Motor neuron (in vitro differentiated cells): ENCODE data around the gene CAB39L. TPM values are rescaled to one million over a fixed set of nuclear protein-coding genes. Genes with fewer than 3 reads are reported as not detected.

Experiments
- ATAC-seq, 8 experiments: fragments of 200-7000 bp; cut with Tn5 transposase; replicated peaks in 6 of 8; 2 replicates each; pipeline ENCODE4 v1.8.0; 2021; ENCODE audit warnings: mild to moderate bottlenecking in 8 of 8, moderate library complexity in 8 of 8
- H3K27ac ChIP-seq, 2 donors: fragments of 250-450 bp; sonication (Bioruptor Pico); 2 replicates each; pipeline ENCODE4 v1.9.0; 2021; ENCODE audit warnings: antibody characterized with exemption in 2 of 2, mild to moderate bottlenecking in 2 of 2, moderate library complexity in 1 of 2
- H3K4me1 ChIP-seq, 2 donors: fragments of 250-450 bp; sonication (Bioruptor Pico); replicated peaks in 1 of 2; 2 replicates each; pipeline ENCODE4 v1.6.1; 2021; ENCODE audit warnings: antibody characterized with exemption in 2 of 2, mild to moderate bottlenecking in 2 of 2, moderate library complexity in 1 of 2
- H3K4me3 ChIP-seq, 5 donors: fragments of 250-450 bp; sonication (Bioruptor Pico); 2 replicates each; pipeline ENCODE4 v1.9.0; 2021; ENCODE audit warnings: antibody characterized with exemption in 5 of 5, mild to moderate bottlenecking in 5 of 5, moderate library complexity in 4 of 5
- WGBS, 10 experiments: fragments of 450-650 bp; shearing (Covaris generic); methylation state at CpG; one replicate each; pipeline ENCODE4 v1.0.0; 2022; 5-methylcytosine and 5-hydroxymethylcytosine counted together
- in situ Hi-C, 9 experiments: fragments of 400-800 bp; cut with MboI; loops; one replicate each; pipeline ENCODE4 v1.15.0; 2021; ENCODE audit warnings: low sequenced_read_pairs in 9 of 9, low pct_unique_long_range_greater_than_20kb in 2 of 9; ENCODE audit not compliant: unreplicated experiment in 9 of 9
- total RNA-seq, 8 experiments: library from RNA; unstranded; fragments of 300-600 nt; gene quantifications; 2 replicates each; pipeline versions ENCODE4 v1.2.3 to v1.2.4, GENCODE V29; 2022

The CAB39L gene
- 10 to 100 TPM in 5 of 8 experiments, 1 to 10 TPM in 3; 5.1 to 21.3 (median 10.3) TPM for total RNA-seq

DNA sequence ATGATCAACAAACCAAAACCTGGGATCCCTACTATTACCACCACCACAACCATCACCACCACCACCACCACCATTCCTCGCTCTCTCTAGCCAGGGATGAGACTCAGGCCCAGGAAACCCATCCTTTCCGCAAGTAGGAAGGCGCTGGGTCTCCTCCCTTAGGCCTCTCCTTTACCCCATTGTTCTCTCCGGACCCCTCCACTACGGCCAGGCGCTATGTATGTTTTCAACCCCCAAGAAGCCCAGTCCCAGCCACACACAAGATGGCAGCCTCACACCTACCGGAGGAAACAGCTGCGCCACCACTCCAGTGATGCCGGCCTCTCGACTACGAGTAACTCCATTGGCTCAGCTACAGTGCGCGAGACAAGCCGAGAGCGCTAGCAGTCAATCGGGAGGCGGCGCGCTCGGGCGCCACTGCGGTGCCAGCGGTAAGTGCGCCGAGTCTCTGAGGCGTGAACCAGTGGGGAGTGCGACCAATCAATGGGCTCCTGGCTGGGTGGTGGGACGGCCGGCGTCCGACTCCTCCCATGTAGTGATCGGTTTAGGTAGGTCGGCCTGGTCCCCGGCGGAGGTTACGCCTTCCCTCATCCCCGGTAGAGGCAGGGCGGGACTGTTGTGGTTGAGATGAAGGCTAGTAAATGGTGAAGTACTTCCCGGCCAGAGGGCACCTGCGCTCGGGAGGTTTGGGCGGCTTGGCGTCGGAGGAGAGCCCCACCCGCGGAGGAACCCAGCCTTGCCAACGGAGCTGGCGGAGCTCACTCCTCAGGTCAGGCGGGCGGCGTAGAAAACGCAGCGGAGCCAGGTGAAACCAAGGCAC is at the start of gene CAB39L, which contains the start of gene SETDB2:
Gene CAB39L (minus strand): TSS at position 361 of the 820 bp plus-strand sequence. CDS start 61,154 bp downstream, outside the sequence.
Gene SETDB2 (plus strand): TSS at position 571 of the 820 bp plus-strand sequence. CDS start 7,620 bp downstream, outside the sequence.
- H3K4me3 ChIP-seq: peak within 1 kb of the TSS; percentile 55 to 80 (median 69)
- ATAC-seq: peak; percentile 89 to 97 (median 94)
- H3K4me1 ChIP-seq: peaks cover 3 to 6% of the 10 kb centered on the region in 2 donors
- H3K27ac ChIP-seq: peak within 1 kb of the TSS; percentile 90 to 95
- 0 to 4% (median 0%) methylated on average over 2 to 9 of the region's 53 CpGs; no CpG with 5 or more reads in 4 of the 10 experiments for WGBS, 10 experiments
- in situ Hi-C loops: loop anchor here in 1 of 9 experiments (25.0 kb wide), 1 partner anchor 132 kb away; no protein-coding TSS in a partner anchor

DNA sequence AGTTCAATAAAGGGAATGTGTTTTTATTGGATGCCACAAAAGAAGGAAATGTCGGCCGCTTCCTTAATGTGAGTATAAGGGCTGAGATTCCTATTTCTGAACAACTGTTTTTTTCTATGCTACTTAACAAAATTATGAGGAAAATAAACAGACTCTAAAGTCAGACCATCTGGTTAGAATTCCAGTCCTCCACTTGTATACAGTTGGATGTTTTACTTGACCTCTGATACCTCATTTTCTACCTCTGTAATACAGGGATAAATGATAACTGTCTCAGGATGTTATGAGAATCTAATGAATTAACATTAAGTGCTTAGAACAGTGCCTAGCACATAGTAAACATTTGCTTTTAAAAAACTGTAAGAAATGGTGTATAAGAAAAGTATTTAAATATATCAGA is 44.7 kb upstream of the CAB39L start:
- H3K4me3 ChIP-seq: no peak overlapping the region
- in situ Hi-C loops: no loop called here
- WGBS, 10 experiments: 100% methylated on average over 2 of the region's 2 CpGs; no CpG with 5 or more reads in 4 of the 10 experiments
- no peak overlapping the region for H3K27ac ChIP-seq
- ATAC-seq: no peak
- H3K4me1 ChIP-seq: no peaks in the 10 kb centered on the region

DNA sequence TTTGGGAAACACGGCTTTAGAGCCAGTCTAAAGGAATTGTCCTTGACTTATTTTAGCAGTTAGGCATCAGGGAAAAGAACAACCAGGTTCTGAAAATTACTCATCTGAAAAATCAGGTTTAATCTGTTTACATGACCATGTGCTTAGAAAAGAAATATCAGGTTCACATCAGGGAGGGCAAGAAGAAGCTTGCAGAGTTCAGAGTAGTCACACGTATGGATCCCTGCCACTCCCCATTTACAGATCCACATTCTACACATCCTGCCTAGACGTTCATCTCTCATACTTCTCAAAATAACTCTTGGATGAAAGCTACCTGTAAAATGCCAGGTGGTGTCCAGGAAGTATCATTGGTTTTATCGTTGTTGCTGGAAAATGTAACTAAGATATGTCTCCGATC is 37.9 kb upstream of the CAB39L start:
- Histone ChIP-seq H3K27ac (no peak overlapping the region), H3K4me3 (no peak overlapping the region), H3K4me1 (no peaks in the 10 kb centered on the region)
- ATAC-seq: no peak
- in situ Hi-C loops: no loop called here
- WGBS, 10 experiments: 26 to 100% (median 100%) methylated on average over 1 to 5 of the region's 5 CpGs; no CpG with 5 or more reads in 1 of the 10 experiments

DNA sequence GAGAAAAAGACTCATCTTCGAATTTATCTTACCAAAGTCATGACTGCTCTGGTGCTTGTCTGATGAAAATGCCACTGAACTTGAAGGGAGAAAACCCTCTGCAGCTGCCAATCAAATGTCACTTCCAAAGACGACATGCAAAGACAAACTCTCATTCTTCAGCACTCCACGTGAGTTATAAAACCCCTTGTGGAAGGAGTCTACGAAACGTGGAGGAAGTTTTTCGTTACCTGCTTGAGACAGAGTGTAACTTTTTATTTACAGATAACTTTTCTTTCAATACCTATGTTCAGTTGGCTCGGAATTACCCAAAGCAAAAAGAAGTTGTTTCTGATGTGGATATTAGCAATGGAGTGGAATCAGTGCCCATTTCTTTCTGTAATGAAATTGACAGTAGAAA is 32.7 kb upstream of the CAB39L start:
- H3K4me3 ChIP-seq: no peak overlapping the region
- no peak for ATAC-seq
- in situ Hi-C loops: no loop called here
- WGBS, 10 experiments: 60 to 100% (median 89%) methylated on average over 1 to 7 of the region's 7 CpGs
- no peak overlapping the region for H3K27ac ChIP-seq
- H3K4me1 ChIP-seq: no peaks in the 10 kb centered on the region

DNA sequence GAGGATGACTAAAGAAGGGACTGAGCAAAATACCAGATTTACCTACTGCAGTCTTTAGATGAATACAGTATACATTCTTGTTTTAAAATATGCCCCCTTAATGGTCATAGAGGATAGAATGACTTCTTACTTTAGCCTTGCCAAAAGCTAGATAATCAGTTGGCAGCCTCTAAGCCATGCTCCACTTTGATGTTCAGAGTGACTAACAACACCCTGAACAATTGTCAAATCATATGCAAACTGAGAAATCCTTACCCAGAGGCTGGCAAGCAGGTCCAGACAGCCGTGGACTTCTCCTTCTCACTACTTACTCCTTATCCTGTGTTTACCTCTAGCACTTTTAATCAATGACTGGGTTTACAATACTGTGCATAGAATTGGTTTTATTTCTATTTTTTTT is 28.3 kb upstream of the CAB39L start:
- peak in 1 of 8 experiments; percentile 49 for ATAC-seq
- no peaks in the 10 kb centered on the region for H3K4me1 ChIP-seq
- in situ Hi-C loops: no loop called here
- 0 to 80% (median 31%) methylated on average over 1 of the region's 1 CpG; no CpG with 5 or more reads in 2 of the 10 experiments for WGBS, 10 experiments
- H3K4me3 ChIP-seq: no peak overlapping the region
- H3K27ac ChIP-seq: no peak overlapping the region

DNA sequence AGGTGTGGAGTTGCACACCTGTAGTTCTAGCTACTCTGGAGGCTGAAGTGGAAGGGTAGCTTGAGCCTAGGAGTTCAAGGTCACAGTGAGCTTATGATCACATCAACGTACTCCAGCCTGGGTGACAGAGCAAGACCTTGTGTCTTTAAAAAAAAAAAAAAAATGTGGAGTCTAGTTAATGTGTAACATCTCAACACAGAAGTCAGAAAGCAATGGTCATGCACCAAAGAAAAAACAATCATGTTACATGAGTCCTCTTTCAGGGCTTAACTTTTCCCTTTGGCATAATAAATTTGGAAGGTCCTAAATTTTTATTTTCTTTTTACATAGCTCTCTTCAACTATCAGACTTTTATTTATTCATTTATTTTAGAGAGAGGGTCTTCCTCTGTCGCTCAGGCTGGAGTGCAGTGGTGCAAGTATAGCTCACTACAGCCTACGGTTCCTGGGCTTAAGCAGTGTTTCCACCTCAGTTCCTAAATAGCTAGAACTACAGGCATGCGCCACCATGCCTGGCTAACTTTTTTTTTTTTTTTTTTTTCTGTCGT is 22.5 kb upstream of the CAB39L start:
- no peak overlapping the region for H3K27ac ChIP-seq
- no peak overlapping the region for H3K4me3 ChIP-seq
- in situ Hi-C loops: no loop called here
- WGBS, 10 experiments: 33 to 100% (median 73%) methylated on average over 2 to 5 of the region's 5 CpGs
- no peak for ATAC-seq
- H3K4me1 ChIP-seq: no peaks in the 10 kb centered on the region

DNA sequence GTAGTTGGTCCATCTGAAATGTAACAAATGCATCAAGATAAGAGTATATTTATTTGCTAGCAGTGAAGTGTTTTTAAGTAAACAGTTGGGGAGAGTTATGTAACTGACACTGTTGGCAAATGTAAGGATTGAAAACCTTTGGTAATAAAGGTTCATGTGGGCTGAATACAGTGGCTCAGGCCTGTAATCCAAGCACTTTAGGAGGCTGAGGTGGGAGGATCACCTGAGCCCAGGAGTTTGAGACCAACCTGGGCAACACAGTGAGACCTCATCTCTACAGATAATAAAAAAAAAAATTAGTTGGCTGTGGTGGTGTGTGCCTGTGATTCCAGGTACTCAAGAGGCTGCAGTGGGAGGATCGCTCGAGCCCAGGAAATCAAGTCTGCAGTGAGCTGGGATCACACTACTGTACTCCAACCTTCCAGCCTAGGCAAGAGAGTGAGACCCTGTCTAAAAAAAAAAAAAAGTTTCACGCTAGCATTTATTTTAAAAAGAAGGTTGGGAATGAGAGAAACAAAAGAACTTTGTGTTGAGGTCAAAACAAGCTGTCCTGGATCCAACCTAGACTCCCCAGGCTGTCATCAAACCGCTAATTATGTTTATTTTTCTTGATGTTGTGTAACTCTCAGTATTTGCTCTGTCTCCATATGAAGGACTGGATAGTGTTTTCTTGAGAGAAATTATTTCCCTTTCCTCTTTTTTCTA is 20.9 kb upstream of the CAB39L start:
- Histone ChIP-seq H3K27ac (no peak overlapping the region), H3K4me1 (no peaks in the 10 kb centered on the region), H3K4me3 (no peak overlapping the region)
- ATAC-seq: no peak
- in situ Hi-C loops: no loop called here
- WGBS, 10 experiments: 67 to 100% (median 100%) methylated on average over 1 to 4 of the region's 4 CpGs

DNA sequence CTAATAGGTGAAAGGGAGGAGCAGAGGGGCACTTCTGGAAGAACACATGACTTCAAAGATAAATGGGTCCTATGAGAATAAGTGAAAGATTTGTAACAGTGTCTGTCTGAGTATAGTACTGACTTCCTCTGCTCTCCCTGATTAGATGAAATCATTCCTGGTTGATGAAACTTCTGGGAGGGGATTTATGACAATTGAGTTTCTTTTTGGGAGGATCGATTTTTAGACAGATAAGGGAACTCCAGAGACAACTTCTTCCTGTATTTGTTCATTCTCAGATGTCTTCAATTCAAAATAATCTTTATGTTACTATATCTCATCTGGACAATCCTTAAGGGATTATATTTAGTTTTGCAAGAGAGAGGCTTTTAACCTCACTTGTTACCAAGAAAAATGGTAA is 20.2 kb upstream of the CAB39L start:
- no peak overlapping the region for H3K27ac ChIP-seq
- H3K4me3 ChIP-seq: no peak overlapping the region
- ATAC-seq: no peak
- in situ Hi-C loops: no loop called here
- 13 to 100% (median 88%) methylated on average over 1 of the region's 1 CpG; no CpG with 5 or more reads in 4 of the 10 experiments for whole genome bisulfite sequencing, 10 experiments
- no peaks in the 10 kb centered on the region for H3K4me1 ChIP-seq

DNA sequence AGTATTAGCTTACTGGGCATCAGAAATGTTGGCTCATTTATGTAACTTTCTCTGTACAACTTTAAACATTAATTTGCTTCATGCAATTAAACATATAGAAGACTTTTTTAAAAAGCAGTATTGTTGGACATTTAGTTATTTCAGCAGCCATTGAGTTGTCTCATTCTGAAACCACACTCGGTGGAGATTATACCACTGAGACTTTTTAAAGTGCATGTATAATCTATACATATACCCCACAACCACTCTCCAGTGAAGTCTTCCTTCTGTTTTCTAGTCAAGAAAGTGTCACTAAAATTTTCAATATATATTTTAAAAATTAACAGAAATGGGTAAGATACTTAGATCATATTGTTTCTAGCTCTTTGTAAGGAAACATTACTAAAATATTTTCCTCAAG is 15.7 kb upstream of the CAB39L start:
- no peaks in the 10 kb centered on the region for H3K4me1 ChIP-seq
- no peak for ATAC-seq
- WGBS, 10 experiments: 83 to 100% (median 100%) methylated on average over 1 of the region's 1 CpG; no CpG with 5 or more reads in 3 of the 10 experiments
- H3K4me3 ChIP-seq: no peak overlapping the region
- in situ Hi-C loops: no loop called here
- no peak overlapping the region for H3K27ac ChIP-seq

DNA sequence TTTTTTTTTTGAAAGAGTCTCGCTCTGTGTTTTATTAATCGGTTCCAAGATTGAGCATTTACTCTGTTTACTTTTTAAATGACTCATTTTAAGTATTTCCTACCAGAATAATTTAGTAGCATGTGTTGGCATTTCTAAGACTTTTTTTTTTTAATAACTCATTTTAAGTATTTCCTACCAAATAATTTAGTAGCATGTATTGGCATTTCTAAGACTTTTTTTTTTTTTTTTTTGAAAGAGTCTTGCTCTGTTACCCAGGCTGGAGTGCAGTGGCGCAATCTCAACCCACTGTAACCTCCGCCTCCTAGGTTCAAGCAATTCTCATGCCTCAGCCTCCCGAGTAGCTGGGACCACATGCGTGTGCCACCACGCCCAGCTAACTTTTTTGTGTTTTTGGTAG is 13.4 kb upstream of the CAB39L start:
- in situ Hi-C loops: no loop called here
- ATAC-seq: no peak
- 47 to 100% (median 89%) methylated on average over 2 to 7 of the region's 7 CpGs for WGBS, 10 experiments
- H3K27ac ChIP-seq: no peak overlapping the region
- no peak overlapping the region for H3K4me3 ChIP-seq
- H3K4me1 ChIP-seq: no peaks in the 10 kb centered on the region

DNA sequence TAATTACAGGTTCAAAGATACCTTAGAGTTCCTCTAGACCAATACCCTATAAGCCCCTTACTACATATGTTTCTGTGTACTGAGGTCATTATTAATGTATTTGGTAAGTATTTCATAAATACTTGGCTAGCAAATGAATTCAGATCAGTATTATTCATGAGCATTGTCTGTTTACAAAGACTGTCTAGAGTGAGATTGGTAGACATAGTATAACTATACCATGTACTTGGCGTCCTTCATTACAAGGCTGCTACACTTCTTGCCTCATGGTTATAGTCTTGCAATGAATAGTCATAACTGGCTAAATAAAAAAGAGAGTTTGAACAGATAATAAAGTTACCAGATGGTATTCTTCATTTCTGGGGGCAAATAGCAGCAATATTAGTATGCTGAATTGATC is 12.3 kb upstream of the CAB39L start:
- no peak overlapping the region for H3K4me3 ChIP-seq
- no peak overlapping the region for H3K27ac ChIP-seq
- WGBS, 10 experiments: 50 to 100% (median 89%) methylated on average over 1 of the region's 1 CpG; no CpG with 5 or more reads in 5 of the 10 experiments
- in situ Hi-C loops: no loop called here
- ATAC-seq: no peak
- H3K4me1 ChIP-seq: no peaks in the 10 kb centered on the region

DNA sequence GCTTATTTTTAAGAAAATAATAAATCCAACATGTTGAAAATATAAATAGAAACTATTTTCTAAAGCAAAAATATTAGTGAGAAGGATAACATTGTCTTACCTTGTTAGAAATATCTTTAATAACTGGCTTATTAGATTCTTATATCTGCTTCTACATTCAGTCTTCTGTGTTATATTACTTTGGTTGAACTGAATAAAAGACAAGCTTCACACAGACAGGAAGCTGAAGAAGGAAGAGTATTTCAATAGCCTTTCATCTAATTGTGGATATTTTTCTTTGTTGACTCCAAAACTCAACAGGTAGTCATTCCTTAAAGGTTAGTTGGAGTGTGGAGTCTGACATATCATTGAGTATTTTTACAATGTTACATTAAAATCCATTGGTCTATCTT is 11.1 kb upstream of the CAB39L start:
- no peak overlapping the region for H3K4me3 ChIP-seq
- no peak overlapping the region for H3K27ac ChIP-seq
- no peak for ATAC-seq
- no peaks in the 10 kb centered on the region for H3K4me1 ChIP-seq
- in situ Hi-C loops: no loop called here

DNA sequence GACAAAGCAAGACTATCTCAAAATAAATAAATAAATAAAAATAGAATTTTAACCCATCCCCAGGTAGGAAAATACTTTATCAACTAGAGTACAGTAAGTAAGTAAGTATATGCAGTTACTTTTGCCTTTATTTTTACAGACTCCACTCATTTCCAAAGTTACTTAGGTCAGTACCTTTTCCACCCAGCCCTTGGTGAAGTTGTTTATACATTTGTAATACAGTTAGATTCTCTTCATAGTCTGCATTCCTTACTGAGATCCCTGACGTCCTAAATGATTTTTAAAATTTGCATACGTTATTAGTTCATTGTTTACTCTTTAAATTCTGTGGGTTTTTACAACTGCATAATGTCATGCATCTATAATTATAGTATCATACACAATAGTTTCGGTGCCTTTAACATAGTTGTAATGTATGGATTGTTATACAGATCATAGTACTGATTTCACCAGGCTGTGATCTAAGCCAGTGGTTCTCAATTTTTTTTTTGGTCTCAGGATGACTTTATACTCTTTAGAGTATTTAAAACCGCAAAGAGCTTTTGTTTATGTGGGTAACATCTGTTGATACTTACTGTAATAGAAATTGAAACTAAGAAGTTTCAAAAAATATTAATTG is 10.6 kb upstream of the CAB39L start:
- no peaks in the 10 kb centered on the region for H3K4me1 ChIP-seq
- 5 to 100% (median 86%) methylated on average over 2 to 4 of the region's 4 CpGs for WGBS, 10 experiments
- no peak overlapping the region for H3K4me3 ChIP-seq
- in situ Hi-C loops: no loop called here
- H3K27ac ChIP-seq: no peak overlapping the region
- ATAC-seq: peak in 3 of 8 experiments; percentile 39 to 61 (median 48)
